ENCODE data around the gene KDM4C. TPM values are rescaled to one million over a fixed set of nuclear protein-coding genes. Genes with fewer than 3 reads are reported as not detected.

Gene KDM4C
- polyA plus RNA-seq, 2 of the 4 experiments (the other 2 are of a cell fraction), result 9.6 to 15.6 TPM

GRCh38 chr9:6877671-6878161 lies 119.9 kb downstream of the KDM4C start (continued):
- TF ChIP-seq, protein P1, sequence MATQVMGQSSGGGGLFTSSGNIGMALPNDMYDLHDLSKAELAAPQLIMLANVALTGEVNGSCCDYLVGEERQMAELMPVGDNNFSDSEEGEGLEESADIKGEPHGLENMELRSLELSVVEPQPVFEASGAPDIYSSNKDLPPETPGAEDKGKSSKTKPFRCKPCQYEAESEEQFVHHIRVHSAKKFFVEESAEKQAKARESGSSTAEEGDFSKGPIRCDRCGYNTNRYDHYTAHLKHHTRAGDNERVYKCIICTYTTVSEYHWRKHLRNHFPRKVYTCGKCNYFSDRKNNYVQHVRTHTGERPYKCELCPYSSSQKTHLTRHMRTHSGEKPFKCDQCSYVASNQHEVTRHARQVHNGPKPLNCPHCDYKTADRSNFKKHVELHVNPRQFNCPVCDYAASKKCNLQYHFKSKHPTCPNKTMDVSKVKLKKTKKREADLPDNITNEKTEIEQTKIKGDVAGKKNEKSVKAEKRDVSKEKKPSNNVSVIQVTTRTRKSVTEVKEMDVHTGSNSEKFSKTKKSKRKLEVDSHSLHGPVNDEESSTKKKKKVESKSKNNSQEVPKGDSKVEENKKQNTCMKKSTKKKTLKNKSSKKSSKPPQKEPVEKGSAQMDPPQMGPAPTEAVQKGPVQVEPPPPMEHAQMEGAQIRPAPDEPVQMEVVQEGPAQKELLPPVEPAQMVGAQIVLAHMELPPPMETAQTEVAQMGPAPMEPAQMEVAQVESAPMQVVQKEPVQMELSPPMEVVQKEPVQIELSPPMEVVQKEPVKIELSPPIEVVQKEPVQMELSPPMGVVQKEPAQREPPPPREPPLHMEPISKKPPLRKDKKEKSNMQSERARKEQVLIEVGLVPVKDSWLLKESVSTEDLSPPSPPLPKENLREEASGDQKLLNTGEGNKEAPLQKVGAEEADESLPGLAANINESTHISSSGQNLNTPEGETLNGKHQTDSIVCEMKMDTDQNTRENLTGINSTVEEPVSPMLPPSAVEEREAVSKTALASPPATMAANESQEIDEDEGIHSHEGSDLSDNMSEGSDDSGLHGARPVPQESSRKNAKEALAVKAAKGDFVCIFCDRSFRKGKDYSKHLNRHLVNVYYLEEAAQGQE (IDR thresholded peaks at IDR 0.05), result no peak
- TF ChIP-seq CBX8 (IDR thresholded peaks at IDR 0.05) (no peak), SMC3 (IDR thresholded peaks at IDR 0.05) (no peak), NR3C1 (IDR thresholded peaks at IDR 0.05) (no peak), CHD2 (IDR thresholded peaks at IDR 0.05; ENCODE audit: low read length, partially characterized antibody) (no peak), JUNB (IDR thresholded peaks at IDR 0.05) (0 out of 2 replicates have a peak, but pooled peaks have one; percentile 18), POLR2A (IDR thresholded peaks at IDR 0.05; ENCODE audit: low read length) (no peak), MAFK (IDR thresholded peaks at IDR 0.05; ENCODE audit: partially characterized antibody) (no peak), CBX2 (IDR thresholded peaks at IDR 0.05; ENCODE audit: borderline replicate concordance, low read depth) (no peak), HEYL (CRISPR knock-in tag; IDR thresholded peaks at IDR 0.05) (no peak), HOXA7 (CRISPR knock-in tag; IDR thresholded peaks at IDR 0.05) (no peak), GATA3 (IDR thresholded peaks at IDR 0.05; ENCODE audit: borderline replicate concordance) (peak; percentile 63; the same call in 1 of the 2 replicates), RAD21 (conservative IDR thresholded peaks at IDR 0.05 in 1 of 2, IDR thresholded peaks at IDR 0.05 in 1 of 2) (no peak), ZFP36 (IDR thresholded peaks at IDR 0.05; ENCODE audit: borderline replicate concordance, partially characterized antibody) (no peak)

GRCh38 chr9:6880626-6881025 lies 122.9 kb downstream of the KDM4C start:
- ATAC-seq (no peak), DNase-seq (ENCODE audit: low read depth in 1 of 2, low spot score in 1 of 2) (no peak), FAIRE-seq (no peak)
- Histone ChIP-seq H3K4me1 (peaks cover 16% of the 10 kb centered on the region), H3K9me3 (no peaks in the 10 kb centered on the region), H3K4me2 (no peak overlapping the region), H3K4me3 (no peak overlapping the region), H3K27ac (no peak overlapping the region)
- 91% methylated on average over 2 of the region's 2 CpGs for WGBS (ENCODE audit: missing lambda C conversion rate)
- TF ChIP-seq ZFP36 (IDR thresholded peaks at IDR 0.05; ENCODE audit: borderline replicate concordance, partially characterized antibody) (no peak), USF2 (IDR thresholded peaks at IDR 0.05) (no peak), ZNF302 (CRISPR knock-in tag; IDR thresholded peaks at IDR 0.05) (no peak), TP53 (CRISPR knock-in tag; IDR thresholded peaks at IDR 0.05) (no peak), JUN (IDR thresholded peaks at IDR 0.05) (no peak)
- ChIA-PET CTCF (no interaction called here), POLR2A (no interaction called here)

- Histone ChIP-seq H3K4me3 (no peak overlapping the region), H3K4me2 (no peak overlapping the region), H3K27ac (no peak overlapping the region), H3K9me3 (no peaks in the 10 kb centered on the region), H3K4me1 (no peaks in the 10 kb centered on the region; the same call in 2 of the 3 replicates)
- TF ChIP-seq MYC (IDR thresholded peaks at IDR 0.05; ENCODE audit: borderline replicate concordance, low read length) (no peak), GATA3 (IDR thresholded peaks at IDR 0.05; ENCODE audit: borderline replicate concordance) (no peak), E2F6 (IDR thresholded peaks at IDR 0.05; ENCODE audit: borderline replicate concordance, low read depth) (no peak)
- TF ChIP-seq, protein P1 (IDR thresholded peaks at IDR 0.05), result no peak
- ChIA-PET POLR2A (no interaction called here), CTCF (interaction anchor here (1.1 kb wide), 1 partner anchor 57 kb away, joined by 6 read pairs; no protein-coding TSS in a partner anchor)
- no peak for ATAC-seq
- DNase-seq (ENCODE audit: low read depth in 1 of 2, low spot score in 1 of 2), result no peak
- WGBS (ENCODE audit: missing lambda C conversion rate), result 93% methylated on average over 5 of the region's 5 CpGs
- FAIRE-seq, result no peak
Observed at GRCh38 chr9:6884101-6884500, 126.3 kb downstream of the KDM4C start.

Measured in A549 (cell line).